G401 (cell line): ENCODE data around the gene DDX54. TPM values are rescaled to one million over a fixed set of nuclear protein-coding genes. Genes with fewer than 3 reads are reported as not detected.
"Not testable (repeated sequence)": the region's sequence is repeated elsewhere in the genome, so short reads cannot be mapped to it uniquely, and the experiment has no call there.

Experiments
- DNase-seq: peaks from one replicate; pipeline ENCODE4 v3.0.0-alpha.2; 2015; ENCODE audit warnings: low spot score
- in situ Hi-C: cut with HindIII; loops from 2 replicates; pipeline ENCODE4 v1.10.0; 2016; ENCODE audit warnings: low sequenced_read_pairs, mixed read lengths
- total RNA-seq: library from RNA; depleted of rRNA; stranded (reverse); fragments of >200 nt; shearing (Covaris generic); gene quantifications from 2 replicates; pipeline ENCODE4 v1.2.3, GENCODE V29; 2014

Gene DDX54
- total RNA-seq, 1 experiment from 2014 or later: 130 TPM

DNA sequence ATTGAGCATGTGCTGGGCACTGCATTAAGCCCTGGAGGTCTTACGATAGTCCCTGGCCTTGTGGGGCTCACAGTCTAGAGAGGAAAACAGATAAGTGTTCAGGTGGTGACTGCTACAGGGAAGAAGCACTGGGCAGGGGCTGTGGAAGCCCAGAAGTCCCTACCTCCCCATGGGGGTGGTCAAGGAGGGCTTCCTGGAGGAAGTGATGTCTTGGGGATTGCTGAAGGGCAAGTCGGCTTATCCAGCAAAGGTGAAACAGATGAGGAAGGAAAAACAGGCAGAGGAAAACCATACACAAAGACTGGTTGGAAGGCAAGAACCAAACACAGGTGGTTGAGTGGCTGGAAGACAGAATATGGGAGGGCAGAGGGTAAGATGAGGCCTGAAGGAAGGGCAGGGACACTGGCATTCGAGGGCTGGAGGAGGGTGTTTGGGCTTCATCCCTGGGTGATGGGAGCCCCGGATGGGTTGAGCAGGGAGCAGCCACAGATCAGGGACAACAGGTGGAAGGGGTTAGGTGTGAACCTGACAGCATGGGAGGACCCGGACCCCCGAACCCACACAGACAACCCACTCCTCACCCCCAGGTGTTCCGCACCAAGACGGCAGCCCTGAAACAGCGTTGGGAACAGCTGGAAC is 33.0 kb downstream of the DDX54 start:
- no peak for DNase-seq
- in situ Hi-C loops: loop anchor here (25.0 kb wide), 1 partner anchor 90 kb away; the partner anchor contains the start of gene DTX1

DNA sequence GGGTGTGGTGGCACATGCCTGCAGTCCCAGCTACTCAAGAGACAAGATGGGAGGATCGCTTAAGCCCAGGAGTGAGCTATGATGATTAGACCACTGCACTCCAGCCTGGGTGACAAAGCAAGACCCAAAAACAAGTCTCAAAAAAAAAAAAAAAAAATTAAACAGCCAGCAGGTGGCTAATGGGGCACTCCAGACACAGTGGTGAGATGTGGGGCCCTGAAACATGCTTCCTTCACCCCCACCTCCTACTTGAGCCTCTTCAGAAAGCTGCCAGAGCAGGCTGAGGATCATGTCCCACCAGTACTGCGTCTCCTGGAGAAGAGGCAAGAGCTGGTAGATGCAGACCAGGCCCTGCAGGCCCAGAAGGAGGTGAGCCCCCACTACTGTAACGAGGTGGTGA is 33.6 kb downstream of the DDX54 start:
- no peak for DNase-seq
- in situ Hi-C loops: loop anchor here (25.0 kb wide), 1 partner anchor 89 kb away; the partner anchor contains the start of gene DTX1

DNA sequence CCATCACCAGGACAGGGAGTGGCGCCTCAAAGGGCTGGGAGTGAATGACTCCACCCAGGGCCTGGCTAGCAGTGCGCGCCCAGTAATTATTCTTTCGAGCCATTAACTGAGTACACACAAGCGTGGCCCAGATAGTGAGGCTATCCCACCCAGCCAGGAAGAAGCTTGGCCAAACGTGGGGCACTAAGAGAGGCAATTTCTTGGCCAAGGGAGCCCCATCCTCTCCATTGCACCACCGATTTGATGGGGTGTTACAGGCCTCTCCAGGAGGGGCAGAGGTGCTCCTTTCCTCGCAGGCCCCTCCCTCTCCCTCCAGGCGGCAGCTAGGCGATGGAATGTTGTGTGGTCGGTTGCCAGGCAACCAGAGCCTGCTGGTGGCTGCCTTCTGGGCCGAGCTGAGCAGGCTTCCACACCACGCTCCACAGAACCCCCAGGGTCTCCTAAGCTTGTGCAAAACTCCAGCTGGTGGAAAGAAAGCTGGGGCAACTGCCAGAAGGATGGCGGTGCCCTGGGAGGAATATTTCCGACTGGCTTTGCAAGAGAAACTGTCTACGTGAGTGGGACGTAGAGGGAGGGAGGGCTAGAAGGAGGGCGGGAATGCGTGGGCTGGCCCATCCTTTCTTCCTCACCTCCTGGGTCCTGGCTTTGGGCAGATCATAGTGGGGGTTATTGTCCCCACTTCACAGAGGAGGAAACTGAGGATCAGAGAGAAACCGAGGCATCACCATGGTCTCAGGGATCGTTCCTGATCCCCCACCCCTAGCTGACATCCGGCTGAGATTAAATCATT is 35.7 kb downstream of the DDX54 start, which contains the start of gene CFAP73:
Gene CFAP73 (plus strand): TSS at position 364 of the 790 bp plus-strand sequence. CDS start 134 bp downstream, at position 498.
- peak; percentile 83 for DNase-seq

DNA sequence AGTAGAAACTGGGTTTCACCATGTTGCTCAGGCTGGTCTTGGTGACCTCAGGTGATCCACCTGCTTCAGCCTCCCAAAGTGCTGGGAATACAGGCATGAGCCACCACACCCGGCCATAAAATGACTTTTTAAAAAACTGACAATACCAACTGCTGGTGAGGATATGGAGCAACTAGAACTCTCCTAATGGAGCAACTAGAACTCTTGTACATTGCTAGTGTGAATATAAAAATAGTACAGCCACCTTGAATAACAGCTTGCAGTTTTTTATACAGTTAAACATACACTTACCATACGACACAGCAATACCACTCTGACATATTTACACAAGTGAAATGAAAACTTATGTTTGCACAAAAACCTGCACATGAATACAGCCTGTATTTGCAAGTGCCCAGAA is 38.3 kb downstream of the DDX54 start:
- no peak for DNase-seq
- in situ Hi-C loops: no loop called here

More for the DNA sequence above, 35.7 kb downstream of the DDX54 start, which contains the start of gene CFAP73:
- in situ Hi-C loops: loop anchor here (25.0 kb wide), 1 partner anchor 87 kb away; the partner anchor contains the start of gene DTX1

DNA sequence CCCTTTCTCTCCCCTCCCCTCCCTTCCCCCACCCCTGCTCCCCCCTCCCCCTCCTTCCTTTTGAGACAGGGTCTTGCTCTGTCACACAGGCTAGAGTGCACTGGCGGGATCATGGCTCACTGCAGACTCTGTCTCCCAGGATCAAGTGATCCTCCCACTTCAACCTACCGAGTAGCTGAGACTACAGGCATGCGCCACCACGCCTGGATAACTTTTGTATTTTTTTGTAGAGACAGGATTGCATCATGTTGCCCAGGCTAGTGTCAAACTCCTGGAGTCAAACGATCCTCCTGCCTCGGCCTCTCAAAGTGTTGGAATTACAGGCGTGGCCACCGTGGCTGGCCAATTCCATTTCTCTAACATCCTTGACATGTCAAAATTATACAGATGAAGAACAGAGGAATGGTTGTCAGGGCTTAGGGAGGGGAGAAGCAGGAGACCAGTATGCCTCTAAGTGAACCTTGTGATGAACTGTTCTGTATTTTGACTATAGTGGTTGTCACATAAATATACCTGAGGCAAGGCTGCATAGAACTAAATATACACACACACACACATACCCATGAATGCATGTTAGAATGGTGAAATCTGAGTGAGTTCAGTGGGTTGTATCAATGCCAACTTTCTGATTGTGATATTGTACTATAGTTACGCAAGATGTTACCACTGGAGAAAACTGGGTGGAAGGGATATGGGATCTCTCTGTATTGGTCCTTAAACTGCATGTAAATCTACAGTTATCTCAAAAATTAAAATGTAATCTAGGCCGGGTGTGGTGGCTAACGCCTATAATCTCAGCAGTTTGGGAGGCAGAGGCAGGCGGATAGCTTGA is 39.3 kb downstream of the DDX54 start:
- DNase-seq: no peak
- in situ Hi-C loops: no loop called here

DNA sequence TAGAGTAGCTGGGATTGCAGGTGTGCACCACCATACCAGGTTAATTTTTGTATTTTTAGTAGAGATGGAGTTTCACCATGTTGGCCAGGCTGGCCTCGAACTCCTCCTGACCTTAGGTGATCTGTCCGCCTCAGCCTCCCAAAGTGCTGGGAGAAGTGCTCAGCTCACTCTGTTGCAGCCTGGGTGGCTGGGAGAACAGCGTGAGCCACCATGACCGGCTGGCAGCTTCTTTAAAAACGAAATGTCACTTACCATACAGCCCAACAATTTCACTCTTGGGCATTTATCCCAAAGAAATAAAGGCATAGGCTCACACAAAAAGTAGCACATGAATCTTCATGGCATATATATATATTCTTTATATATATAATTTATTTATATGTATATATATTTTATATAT is 40.5 kb downstream of the DDX54 start:
- DNase-seq: no peak
- in situ Hi-C loops: no loop called here

DNA sequence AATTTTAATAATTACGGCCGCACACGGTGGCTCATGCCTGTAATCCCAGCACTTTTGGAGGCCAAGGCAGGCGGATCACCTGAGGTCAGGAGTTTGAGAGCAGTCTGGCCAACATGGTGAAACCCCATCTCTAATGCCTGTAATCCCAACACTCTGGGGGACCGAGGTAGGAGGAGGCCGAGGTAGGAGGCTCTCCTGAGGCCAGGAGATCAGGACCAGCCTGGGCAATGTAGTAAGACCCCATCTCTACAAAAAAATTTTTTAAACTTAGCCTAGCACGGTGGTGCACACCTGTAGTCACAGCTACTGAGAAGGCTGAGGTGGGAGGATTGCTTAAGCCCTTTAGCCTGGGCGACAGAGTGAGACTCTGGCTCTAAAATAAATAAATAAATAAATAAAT is 41.3 kb downstream of the DDX54 start:
- no peak for DNase-seq
- in situ Hi-C loops: no loop called here

DNA sequence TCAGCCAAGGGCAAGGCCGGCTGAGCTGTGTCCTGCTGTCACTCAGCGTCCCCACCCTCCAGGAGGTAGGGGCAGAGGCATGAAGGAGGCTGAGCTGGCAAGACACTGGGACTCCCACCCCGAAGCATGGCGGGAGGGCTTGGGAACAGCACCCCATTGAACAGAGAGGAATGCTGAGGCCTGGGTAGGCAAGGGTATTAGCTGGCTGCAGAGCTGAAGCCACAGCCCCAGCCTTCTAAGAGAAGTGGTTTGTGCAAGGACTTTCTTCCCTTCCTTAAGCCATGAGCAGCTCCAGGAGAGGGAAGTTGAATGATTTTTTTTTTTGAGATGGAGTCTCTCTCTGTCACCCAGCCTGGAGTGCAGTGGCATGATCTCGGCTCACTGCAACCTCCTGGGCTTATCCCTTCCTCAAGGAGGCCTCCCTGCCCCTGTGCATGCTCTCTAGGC is 42.4 kb downstream of the DDX54 start:
- no peak for DNase-seq
- in situ Hi-C loops: no loop called here

DNA sequence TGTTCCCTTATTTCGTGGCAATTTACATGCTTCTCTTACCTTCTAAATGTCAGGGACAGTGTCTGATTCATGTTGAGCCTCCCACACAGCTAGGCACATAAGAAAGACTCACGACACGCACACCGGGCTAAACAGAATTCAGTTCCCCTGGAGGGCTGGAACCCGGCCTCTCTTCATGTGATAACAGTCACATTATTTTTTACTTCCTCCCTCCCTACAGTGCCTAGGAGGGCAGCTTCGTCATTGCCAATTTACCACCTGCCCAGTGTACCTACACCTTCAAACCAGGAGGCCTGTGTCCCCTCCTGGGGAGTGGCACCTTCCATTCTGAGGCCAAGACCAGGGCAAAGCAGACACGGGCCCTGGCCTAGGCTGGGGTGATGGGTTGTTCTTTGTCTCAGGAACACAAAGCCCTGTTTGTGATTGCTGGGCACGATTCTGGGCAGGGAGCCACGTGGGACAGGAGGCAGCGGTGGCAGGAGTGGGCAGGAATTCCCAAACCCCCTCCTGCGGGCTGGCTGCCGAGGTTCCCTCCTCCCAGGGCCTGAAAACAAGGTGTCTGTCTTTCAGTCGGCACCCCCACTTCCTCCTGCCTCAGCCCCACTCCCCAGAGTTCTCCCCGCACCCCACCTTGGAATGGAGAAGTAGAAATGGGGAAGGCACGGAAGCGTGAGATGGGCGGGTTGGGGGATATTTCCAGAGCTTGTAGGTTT is 42.9 kb downstream of the DDX54 start:
- in situ Hi-C loops: no loop called here

DNA sequence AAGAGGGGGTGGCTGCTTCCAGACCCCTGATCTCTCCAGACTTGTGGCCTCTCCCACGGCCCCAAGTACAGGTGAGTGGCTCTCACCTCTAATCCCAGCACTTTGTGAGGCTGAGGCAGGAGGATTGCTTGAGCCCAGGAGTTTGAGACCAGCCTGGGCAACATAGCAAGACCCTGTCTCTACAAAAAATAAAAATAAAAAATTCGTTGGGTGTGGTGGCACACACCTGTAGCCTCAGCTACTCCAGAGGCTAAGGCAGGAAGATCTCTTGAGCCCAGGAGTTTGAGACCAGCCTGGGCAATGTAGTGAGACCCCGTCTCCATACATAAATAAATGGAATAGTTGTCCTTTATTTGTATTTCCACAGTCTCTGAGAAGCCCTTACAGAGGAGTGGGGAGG is 43.6 kb downstream of the DDX54 start:
- in situ Hi-C loops, DNase-seq: not testable (repeated sequence)

More for the DNA sequence above, 42.9 kb downstream of the DDX54 start:
- peak; percentile 76 for DNase-seq

DNA sequence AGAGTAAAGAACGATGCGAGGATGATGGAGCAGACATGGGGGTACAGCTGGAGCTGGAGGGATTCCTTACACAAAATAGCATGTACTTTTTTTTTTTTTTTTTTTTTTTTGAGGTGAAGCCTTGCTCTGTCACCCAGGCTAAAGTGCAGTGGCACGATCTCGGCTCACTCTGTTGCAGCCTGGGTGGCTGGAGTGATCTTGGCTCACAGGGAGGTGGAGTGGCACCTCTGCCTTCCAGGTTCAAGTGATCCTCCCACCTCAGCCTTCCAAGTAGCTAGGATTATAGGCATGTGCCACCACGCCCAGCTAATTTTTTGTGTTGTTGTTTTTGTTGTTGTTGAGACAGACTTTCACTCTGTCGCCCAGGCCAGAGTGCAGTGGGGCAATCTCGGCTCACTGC is 44.6 kb downstream of the DDX54 start:
- no peak for DNase-seq
- in situ Hi-C loops: no loop called here

DNA sequence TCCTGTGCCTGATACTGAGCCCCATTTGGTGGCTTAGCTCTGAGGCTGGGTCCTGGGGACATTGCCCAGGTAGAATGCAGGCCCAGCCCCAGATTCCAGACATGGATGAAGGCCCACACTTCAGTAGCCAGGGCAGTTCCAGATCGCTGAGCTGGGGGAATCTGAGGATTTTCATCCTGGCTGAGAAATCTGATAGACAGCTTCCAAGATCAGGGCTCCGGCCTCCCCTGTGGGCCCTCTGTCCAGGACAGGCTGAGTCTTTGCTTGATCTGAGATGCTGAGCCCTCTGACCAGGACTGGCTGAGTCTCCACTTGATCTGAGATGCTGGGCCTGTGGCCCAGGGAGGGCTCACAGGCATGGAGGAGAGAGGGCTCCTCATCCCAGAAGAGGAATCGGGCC is 46.5 kb downstream of the DDX54 start:
- DNase-seq: no peak
- in situ Hi-C loops: no loop called here

DNA sequence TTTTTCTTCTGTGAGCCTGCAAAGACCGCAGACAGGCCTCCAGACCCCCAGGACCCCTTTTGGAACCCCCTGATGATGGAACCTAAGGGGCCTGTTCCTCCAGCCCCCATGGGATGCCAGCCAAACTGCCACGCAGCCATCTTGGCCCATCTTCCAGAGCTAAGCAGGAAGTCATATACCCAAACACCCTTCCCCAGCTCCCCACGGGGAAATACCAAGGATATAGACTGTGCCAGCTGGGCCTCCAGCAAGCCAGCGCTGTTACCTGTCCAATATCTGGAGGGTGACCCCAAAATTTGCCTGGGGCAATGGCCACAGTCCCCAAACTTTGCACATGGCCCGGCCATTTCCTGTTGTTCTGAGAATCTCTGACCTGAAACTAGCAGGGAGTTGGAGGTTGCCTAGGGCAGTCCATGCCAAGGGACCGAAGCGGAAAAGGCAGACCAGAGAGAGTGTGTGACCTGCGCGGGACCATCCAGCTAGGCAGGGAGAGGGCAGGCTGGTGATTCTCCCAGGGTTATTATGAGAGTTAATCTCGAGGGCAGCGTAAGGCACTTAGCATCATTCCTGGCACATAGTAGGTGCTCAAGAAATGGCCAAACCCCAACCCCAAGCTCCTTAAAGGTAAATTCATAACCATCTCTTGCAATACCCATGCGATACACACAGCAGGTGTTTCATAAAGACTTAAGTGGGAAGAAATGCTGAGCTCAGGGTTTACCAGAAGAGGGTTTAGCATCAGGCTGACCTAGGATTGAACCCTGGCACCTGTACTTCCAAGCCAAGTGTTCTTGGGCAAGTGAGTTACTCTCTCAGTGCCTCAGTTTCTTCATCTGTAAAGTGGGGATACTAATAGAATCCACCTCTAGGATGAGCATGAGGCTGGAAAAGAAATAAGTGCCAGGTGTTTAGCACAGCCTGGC is 47.2 kb downstream of the DDX54 start:
- in situ Hi-C loops: no loop called here
- DNase-seq: no peak

DNA sequence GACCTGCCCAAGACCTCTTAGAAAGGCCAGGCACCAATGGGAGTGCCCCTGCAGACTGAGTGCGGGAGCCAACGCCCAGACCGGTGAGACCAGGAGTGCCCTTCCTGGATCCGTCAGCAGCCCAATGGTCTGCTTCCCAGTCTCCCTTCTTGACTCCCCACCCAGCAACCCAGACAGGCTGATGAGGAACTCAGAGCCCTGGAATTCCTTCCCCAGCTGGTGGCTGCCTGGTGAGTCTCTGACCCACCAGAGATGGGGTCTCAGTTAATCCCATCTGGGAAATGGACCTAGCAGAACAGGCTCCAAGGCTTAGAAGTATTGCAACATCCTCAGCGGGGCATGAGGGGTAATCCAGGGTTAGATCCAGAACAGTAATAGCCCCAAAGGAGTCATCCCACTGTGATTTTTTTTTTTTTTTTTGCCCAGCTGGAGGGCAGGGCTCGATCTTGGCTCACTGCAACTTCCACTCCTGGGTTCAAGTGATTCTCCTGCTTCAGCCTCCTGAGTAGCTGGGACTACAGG is 48.2 kb downstream of the DDX54 start:
- DNase-seq: no peak
- in situ Hi-C loops: no loop called here

DNA sequence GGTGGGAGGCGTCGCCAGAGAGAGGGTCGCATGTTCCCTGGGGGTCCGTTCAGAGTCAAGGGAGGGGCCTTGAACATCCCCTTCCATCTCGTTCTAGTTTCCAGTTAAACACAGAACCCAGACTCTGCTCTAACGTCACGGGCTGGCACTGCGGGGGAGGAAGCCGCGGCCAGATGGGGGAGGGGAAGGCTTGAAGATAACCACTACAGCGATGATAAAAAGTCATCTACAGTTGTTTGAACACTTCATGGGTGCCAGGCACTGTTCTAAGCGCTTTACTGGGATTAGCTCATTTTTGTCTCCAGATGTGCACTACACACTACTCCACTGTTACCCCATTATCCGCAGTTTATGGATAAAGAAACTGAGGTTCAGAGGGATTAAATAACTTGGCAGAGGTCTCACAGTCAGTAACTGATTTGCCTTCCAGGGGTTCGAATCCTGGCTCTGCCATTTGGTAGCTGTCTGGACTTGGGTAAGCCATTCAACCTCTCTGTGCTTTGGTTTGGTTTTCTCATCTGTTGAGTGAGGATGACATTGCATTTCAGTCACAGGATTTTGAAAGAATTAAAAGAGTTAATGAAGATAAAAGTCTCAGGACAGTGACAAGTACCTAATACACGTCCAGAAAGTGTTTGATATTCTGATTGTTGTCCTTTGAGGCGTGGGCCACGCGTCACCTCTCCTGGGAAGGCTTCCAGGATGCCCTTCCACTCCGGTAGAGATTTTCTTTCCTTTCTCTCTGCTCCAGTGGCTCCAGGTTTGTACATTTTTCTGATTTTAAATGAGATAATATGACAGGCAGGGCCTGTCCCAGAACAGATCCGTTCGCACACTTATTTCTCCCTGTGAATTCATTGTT is 48.9 kb downstream of the DDX54 start:
- no peak for DNase-seq
- in situ Hi-C loops: no loop called here

DNA sequence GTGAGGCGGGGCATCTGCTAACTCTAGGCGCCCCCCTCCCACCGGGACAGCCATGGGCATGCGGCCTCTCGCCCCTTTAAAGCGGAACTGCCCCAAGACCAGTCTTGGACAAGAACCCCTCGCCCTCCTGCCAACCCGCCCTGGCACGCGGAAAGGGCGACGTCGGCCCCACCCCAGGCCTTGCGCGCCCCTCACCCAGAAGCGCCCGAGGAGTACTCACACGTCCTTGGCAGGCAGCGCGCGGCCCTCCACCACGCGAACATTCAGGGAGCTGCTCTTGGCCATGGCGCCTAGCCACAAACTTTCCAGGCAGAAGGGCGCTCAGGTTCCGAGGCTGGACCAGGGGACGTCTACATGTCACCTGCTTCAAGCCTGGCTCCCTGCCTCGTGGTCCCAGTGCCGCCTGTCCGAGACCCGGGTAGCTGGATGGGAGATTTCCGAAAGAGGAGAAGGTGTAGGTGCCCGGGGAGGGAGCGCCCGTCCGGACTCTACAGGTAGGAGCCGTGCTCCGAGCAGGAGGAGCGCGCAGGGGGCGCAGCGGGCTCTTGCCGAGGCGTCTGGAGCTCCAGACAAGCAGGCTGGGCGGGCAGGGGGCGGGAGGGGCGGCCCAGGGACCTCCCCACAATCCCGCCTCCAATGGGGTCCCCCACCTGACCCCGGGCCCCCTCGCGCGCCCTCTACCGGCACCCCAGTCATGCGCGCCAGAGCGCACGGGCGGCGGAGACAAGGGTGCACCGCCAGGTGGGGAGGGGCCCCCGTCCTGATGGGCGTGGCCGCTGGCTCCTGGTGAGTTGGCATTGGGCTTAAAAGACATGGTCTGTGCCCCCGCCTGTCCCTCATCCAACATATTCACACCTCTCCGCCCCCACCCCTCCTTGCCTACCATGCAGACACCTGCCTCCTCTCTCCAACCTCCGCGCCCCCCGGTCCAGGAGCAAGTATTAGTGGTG is 49.8 kb downstream of the DDX54 start, which contains the start of gene RASAL1:
Gene RASAL1 (minus strand): TSS at position 584 of the 950 bp plus-strand sequence. CDS start 299 bp downstream, at position 285.
- no peak for DNase-seq
- in situ Hi-C loops: no loop called here
